Measurements from ENCODE around the gene ZNF397.

DNA sequence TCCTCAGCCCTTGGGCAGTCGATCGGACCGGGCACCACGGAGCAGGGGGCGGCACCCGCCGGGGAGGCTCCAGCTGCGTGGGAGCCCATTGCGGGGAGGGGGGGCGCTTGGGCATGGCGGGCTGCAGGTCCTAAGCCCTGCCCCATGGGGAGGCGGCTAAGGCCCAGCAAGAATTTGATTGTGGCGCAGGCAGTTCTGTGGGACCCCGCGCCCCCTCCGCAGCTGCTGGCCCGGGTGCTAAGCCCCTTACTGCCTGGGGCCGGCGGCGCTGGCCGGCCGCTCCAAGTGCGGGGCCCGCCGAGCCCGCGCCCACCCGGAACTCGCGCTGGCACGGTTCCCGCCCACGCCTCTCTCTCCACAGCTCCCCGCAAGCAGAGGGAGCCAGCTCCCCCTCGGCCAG is 30.8 kb downstream of the ZNF397 start:
- TF ChIP-seq EZH2 (IDR thresholded peaks at IDR 0.05; ENCODE audit: borderline replicate concordance, low read depth, low read length, severe bottlenecking) (no peak), CTCF (IDR thresholded peaks at IDR 0.05; ENCODE audit: extremely low read depth in 1 of 2, insufficient read depth in 1 of 2, low read depth in 1 of 2, low read length in 2 of 2) (no peak), POLR2A (IDR thresholded peaks at IDR 0.05; ENCODE audit: low read depth, low read length) (no peak), POLR2AphosphoS5 (IDR thresholded peaks at IDR 0.05; ENCODE audit: insufficient read depth, low read depth, low read length) (no peak), FOS (IDR thresholded peaks at IDR 0.05; ENCODE audit: borderline replicate concordance, insufficient read depth, low read length) (no peak), JUN (IDR thresholded peaks at IDR 0.05; ENCODE audit: borderline replicate concordance, insufficient read depth, insufficient read length, low read depth) (no peak), GATA2 (IDR thresholded peaks at IDR 0.05; ENCODE audit: insufficient read depth, insufficient read length, low read depth, low read length) (no peak), MYC (IDR thresholded peaks at IDR 0.05; ENCODE audit: low read depth, low read length) (no peak)
- TF ChIP-seq, protein P1, sequence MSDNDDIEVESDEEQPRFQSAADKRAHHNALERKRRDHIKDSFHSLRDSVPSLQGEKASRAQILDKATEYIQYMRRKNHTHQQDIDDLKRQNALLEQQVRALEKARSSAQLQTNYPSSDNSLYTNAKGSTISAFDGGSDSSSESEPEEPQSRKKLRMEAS (IDR thresholded peaks at IDR 0.05; ENCODE audit: insufficient read depth, insufficient read length): no peak

Measured in endothelial cell of umbilical vein (primary cell).